Neural cell (in vitro differentiated cells): ENCODE results near the gene BICC1.

ENCODE experiments used
- CTCF ChIP-seq: fragments of 450-650 bp; IDR thresholded peaks from 2 replicates; pipeline ENCODE4 v1.5.1; 2014; ENCODE audit warnings: antibody characterized with exemption, mild to moderate bottlenecking, moderate library complexity; ENCODE audit not compliant: poor library complexity, severe bottlenecking
- EP300 ChIP-seq: fragments of 450-650 bp; conservative IDR thresholded peaks from 2 replicates; pipeline ENCODE4 v1.6.1; 2014; ENCODE audit warnings: antibody characterized with exemption, mild to moderate bottlenecking, moderate library complexity; ENCODE audit not compliant: poor library complexity, severe bottlenecking
- MXI1 ChIP-seq: fragments of 450-650 bp; conservative IDR thresholded peaks from 2 replicates; pipeline ENCODE4 v1.6.1; 2014; ENCODE audit warnings: antibody characterized with exemption, mild to moderate bottlenecking; ENCODE audit not compliant: poor library complexity, severe bottlenecking
- POLR2AphosphoS5 ChIP-seq: IDR thresholded peaks from 2 replicates; pipeline ENCODE4 v1.6.1; 2012
- REST ChIP-seq: IDR thresholded peaks from 2 replicates; pipeline ENCODE4 v1.6.1; 2012; ENCODE audit warnings: borderline replicate concordance
- SMC3 ChIP-seq: fragments of 450-650 bp; conservative IDR thresholded peaks from 2 replicates; pipeline ENCODE4 v1.6.1; 2014; ENCODE audit warnings: antibody characterized with exemption, mild to moderate bottlenecking, moderate library complexity; ENCODE audit not compliant: poor library complexity
- TAF1 ChIP-seq: IDR thresholded peaks from 2 replicates; pipeline ENCODE4 v1.6.1; 2012; ENCODE audit warnings: low read depth

- no peak for TF ChIP-seq CTCF
- TF ChIP-seq POLR2AphosphoS5, result no peak
- TF ChIP-seq REST, result no peak
- TF ChIP-seq MXI1, result no peak
- no peak for TF ChIP-seq SMC3
- TF ChIP-seq EP300, result no peak
- no peak for TF ChIP-seq TAF1
These were observed 87.4 kb downstream of the BICC1 start for GRCh38 chr10:58599927-58600553.
